IPS-15b (cell line): Measurements from ENCODE around the gene MRPS31.

ENCODE experiments used
- H3K27me3 ChIP-seq: one replicate; pipeline ENCODE4 v1.6.1; 2013; ENCODE audit warnings: low read length; ENCODE audit not compliant: control insufficient read depth, insufficient read depth
- H3K36me3 ChIP-seq: one replicate; pipeline ENCODE4 v1.6.1; 2013; ENCODE audit warnings: low read length; ENCODE audit not compliant: control insufficient read depth, insufficient read depth
- H3K4me1 ChIP-seq: one replicate; pipeline ENCODE4 v1.6.1; 2013; ENCODE audit warnings: mild to moderate bottlenecking, low read length; ENCODE audit not compliant: control insufficient read depth, insufficient read depth
- H3K4me3 ChIP-seq: one replicate; pipeline ENCODE4 v1.5.1; 2013; ENCODE audit warnings: low read depth, low read length
- H3K9ac ChIP-seq: one replicate; pipeline ENCODE4 v1.6.1; 2013; ENCODE audit warnings: low read depth, mild to moderate bottlenecking, low read length
- H3K9me3 ChIP-seq: one replicate; pipeline ENCODE4 v1.6.1; 2013; ENCODE audit warnings: mild to moderate bottlenecking, low read length; ENCODE audit not compliant: control insufficient read depth, insufficient read depth

The MRPS31 gene

GRCh38 chr13:40680659-40681323, 90.2 kb downstream of the MRPS31 start:
- Histone ChIP-seq H3K9ac (no peak overlapping the region), H3K4me3 (peak overlapping the region; percentile 36), H3K4me1 (peaks cover 19% of the 10 kb centered on the region)

GRCh38 chr13:40679480-40679985, 91.5 kb downstream of the MRPS31 start:
- Histone ChIP-seq H3K9ac (no peak overlapping the region), H3K9me3 (no peaks in the 10 kb centered on the region), H3K4me3 (no peak overlapping the region), H3K36me3 (no peaks in the 10 kb centered on the region), H3K27me3 (no peaks in the 10 kb centered on the region), H3K4me1 (peaks cover 19% of the 10 kb centered on the region)

More at GRCh38 chr13:40680659-40681323, 90.2 kb downstream of the MRPS31 start:
- H3K9me3 ChIP-seq, result no peaks in the 10 kb centered on the region
- H3K27me3 ChIP-seq, result no peaks in the 10 kb centered on the region
- H3K36me3 ChIP-seq, result no peaks in the 10 kb centered on the region
